ENCODE results near the gene GRIN1.

GRIN1 gene

DNA sequence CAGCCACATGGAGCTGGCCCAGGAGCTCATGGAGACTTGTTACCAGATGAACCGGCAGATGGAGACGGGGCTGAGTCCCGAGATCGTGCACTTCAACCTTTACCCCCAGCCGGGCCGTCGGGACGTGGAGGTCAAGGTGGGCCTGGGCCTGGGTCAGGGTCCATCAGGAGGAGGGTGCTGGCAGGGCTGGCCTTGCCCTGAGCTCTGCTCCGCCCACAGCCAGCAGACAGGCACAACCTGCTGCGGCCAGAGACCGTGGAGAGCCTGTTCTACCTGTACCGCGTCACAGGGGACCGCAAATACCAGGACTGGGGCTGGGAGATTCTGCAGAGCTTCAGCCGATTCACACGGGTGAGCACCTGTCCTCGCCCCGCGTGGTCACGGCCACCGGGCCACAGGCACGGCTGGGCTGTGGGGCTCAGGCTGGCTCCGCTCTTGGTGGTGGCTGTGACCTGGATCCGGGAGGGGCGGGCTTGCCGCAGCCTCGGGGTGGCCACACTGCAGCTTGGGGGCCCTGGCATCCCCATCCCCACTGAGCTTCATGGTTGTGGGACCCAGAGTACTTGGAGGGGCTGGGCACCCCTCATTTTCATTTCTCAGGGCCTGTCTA lies 31.5 kb upstream of the GRIN1 start:
- H3K9me3 ChIP-seq (ENCODE audit: control insufficient read depth, insufficient read depth, low read depth, low read length), result no peaks in the 10 kb centered on the region
- CTCF ChIA-PET, result interaction anchor here (0.6 to 1.5 kb wide), 2 partner anchors 12 to 129 kb away, joined by 3 to 5 read pairs; no protein-coding TSS in a partner anchor
- no peak overlapping the region for H3K27ac ChIP-seq (ENCODE audit: extremely low read depth, low read depth, low read length)
- H3K4me1 ChIP-seq (ENCODE audit: control insufficient read depth, insufficient read depth, low read length), result no peaks in the 10 kb centered on the region
- no peak overlapping the region for H3K4me3 ChIP-seq (ENCODE audit: low read depth, low read length)
- TF ChIP-seq, protein P1, sequence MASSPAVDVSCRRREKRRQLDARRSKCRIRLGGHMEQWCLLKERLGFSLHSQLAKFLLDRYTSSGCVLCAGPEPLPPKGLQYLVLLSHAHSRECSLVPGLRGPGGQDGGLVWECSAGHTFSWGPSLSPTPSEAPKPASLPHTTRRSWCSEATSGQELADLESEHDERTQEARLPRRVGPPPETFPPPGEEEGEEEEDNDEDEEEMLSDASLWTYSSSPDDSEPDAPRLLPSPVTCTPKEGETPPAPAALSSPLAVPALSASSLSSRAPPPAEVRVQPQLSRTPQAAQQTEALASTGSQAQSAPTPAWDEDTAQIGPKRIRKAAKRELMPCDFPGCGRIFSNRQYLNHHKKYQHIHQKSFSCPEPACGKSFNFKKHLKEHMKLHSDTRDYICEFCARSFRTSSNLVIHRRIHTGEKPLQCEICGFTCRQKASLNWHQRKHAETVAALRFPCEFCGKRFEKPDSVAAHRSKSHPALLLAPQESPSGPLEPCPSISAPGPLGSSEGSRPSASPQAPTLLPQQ (tag by site-specific recombination; IDR thresholded peaks at IDR 0.05), result no peak
- TF ChIP-seq, protein P2, sequence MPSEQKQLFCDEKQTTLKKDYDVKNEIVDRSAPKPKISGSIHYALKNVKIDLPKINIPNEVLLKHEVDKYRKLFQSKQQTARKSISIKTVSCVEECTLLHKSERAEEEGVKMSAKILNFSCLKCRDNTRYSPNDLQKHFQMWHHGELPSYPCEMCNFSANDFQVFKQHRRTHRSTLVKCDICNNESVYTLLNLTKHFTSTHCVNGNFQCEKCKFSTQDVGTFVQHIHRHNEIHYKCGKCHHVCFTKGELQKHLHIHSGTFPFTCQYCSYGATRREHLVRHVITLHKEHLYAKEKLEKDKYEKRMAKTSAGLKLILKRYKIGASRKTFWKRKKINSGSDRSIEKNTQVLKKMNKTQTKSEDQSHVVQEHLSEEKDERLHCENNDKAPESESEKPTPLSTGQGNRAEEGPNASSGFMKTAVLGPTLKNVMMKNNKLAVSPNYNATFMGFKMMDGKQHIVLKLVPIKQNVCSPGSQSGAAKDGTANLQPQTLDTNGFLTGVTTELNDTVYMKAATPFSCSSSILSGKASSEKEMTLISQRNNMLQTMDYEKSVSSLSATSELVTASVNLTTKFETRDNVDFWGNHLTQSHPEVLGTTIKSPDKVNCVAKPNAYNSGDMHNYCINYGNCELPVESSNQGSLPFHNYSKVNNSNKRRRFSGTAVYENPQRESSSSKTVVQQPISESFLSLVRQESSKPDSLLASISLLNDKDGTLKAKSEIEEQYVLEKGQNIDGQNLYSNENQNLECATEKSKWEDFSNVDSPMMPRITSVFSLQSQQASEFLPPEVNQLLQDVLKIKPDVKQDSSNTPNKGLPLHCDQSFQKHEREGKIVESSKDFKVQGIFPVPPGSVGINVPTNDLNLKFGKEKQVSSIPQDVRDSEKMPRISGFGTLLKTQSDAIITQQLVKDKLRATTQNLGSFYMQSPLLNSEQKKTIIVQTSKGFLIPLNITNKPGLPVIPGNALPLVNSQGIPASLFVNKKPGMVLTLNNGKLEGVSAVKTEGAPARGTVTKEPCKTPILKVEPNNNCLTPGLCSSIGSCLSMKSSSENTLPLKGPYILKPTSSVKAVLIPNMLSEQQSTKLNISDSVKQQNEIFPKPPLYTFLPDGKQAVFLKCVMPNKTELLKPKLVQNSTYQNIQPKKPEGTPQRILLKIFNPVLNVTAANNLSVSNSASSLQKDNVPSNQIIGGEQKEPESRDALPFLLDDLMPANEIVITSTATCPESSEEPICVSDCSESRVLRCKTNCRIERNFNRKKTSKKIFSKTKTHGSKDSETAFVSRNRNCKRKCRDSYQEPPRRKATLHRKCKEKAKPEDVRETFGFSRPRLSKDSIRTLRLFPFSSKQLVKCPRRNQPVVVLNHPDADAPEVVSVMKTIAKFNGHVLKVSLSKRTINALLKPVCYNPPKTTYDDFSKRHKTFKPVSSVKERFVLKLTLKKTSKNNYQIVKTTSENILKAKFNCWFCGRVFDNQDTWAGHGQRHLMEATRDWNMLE (tag by site-specific recombination; conservative IDR thresholded peaks at IDR 0.05; ENCODE audit: low read depth), result no peak
- POLR2A ChIA-PET, result interaction anchor here (1.2 to 1.6 kb wide), 2 partner anchors 21 to 133 kb away, joined by 3 to 4 read pairs; partner anchors contain the start of genes MAN1B1 and TUBB4B
- peaks cover 0 to 72% of the 10 kb centered on the region in 2 experiments; a peak in 1 of 3 replicates for H3K36me3 ChIP-seq (ENCODE audit: control insufficient read depth in 2 of 2, insufficient read depth in 1 of 2, low read length in 2 of 2)

DNA sequence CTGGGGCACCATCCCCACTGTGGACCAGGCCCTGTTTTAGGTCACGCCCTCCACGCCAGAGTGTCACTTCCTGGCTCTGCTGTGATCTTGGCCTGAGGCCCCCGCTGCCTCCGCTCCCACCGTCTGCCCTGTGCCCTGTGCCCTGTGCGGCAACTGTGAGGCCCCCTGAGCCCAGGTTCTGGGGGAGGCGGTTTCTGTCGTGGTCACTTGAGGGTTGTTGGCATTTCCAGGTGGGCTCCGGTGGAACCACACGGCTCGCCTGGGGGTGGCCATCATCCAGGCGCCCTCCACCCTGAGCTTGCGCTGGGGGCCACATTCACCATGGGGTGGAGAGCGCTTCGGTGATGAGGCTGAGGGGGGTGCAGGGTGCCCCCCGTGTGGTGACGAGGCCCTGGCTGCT lies 31.0 kb upstream of the GRIN1 start:
- Histone ChIP-seq H3K4me3 (ENCODE audit: low read depth, low read length) (no peak overlapping the region), H3K27ac (ENCODE audit: extremely low read depth, low read depth, low read length) (no peak overlapping the region), H3K4me1 (ENCODE audit: control insufficient read depth, insufficient read depth, low read length) (no peaks in the 10 kb centered on the region), H3K9me3 (ENCODE audit: control insufficient read depth, insufficient read depth, low read depth, low read length) (no peaks in the 10 kb centered on the region), H3K36me3 (ENCODE audit: control insufficient read depth in 2 of 2, insufficient read depth in 1 of 2, low read length in 2 of 2) (peaks cover 0 to 67% of the 10 kb centered on the region in 2 experiments; a peak in 1 of 3 replicates)
- TF ChIP-seq, protein P3, sequence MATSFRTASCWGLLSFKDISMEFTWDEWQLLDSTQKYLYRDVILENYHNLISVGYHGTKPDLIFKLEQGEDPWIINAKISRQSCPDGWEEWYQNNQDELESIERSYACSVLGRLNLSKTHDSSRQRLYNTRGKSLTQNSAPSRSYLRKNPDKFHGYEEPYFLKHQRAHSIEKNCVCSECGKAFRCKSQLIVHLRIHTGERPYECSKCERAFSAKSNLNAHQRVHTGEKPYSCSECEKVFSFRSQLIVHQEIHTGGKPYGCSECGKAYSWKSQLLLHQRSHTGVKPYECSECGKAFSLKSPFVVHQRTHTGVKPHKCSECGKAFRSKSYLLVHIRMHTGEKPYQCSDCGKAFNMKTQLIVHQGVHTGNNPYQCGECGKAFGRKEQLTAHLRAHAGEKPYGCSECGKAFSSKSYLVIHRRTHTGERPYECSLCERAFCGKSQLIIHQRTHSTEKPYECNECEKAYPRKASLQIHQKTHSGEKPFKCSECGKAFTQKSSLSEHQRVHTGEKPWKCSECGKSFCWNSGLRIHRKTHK (tag by site-specific recombination; IDR thresholded peaks at IDR 0.05), result no peak
- TF ChIP-seq ZSCAN16 (tag by site-specific recombination; IDR thresholded peaks at IDR 0.05), result no peak
- no peak for TF ChIP-seq ZNF433 (tag by site-specific recombination; IDR thresholded peaks at IDR 0.05; ENCODE audit: low read depth)
- TF ChIP-seq GLIS2 (tag by site-specific recombination; IDR thresholded peaks at IDR 0.05), result 0 out of 2 replicates have a peak, but pooled peaks have one; percentile 31
- ChIA-PET CTCF (interaction anchor here (0.6 to 1.5 kb wide), 2 partner anchors 20 to 129 kb away, joined by 4 to 5 read pairs; no protein-coding TSS in a partner anchor), POLR2A (interaction anchor here (1.2 to 1.6 kb wide), 2 partner anchors 21 to 133 kb away, joined by 3 to 4 read pairs; partner anchors contain the start of genes MAN1B1 and TUBB4B)

DNA sequence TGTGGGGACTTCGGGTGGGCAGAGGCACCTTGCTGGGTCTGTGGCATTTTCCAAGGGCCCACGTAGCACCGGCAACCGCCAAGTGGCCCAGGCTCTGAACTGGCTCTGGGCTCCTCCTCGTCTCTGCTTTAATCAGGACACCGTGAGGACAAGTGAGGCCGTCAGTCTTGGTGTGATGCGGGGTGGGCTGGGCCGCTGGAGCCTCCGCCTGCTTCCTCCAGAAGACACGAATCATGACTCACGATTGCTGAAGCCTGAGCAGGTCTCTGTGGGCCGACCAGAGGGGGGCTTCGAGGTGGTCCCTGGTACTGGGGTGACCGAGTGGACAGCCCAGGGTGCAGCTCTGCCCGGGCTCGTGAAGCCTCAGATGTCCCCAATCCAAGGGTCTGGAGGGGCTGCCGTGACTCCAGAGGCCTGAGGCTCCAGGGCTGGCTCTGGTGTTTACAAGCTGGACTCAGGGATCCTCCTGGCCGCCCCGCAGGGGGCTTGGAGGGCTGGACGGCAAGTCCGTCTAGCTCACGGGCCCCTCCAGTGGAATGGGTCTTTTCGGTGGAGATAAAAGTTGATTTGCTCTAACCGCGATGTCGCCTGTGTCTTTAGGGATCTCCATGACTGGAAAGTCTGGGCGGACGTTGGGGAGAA lies 30.2 kb upstream of the GRIN1 start:
- H3K36me3 ChIP-seq (ENCODE audit: control insufficient read depth in 2 of 2, insufficient read depth in 1 of 2, low read length in 2 of 2), result peaks cover 0 to 59% of the 10 kb centered on the region in 2 experiments; a peak in 1 of 3 replicates
- H3K9me3 ChIP-seq (ENCODE audit: control insufficient read depth, insufficient read depth, low read depth, low read length), result no peaks in the 10 kb centered on the region
- H3K27ac ChIP-seq (ENCODE audit: extremely low read depth, low read depth, low read length), result no peak overlapping the region
- ChIA-PET CTCF (interaction anchor here (0.6 to 1.2 kb wide), 5 partner anchors 8 to 133 kb away, joined by 3 to 5 read pairs (median 3); partner anchors contain the start of gene NPDC1), POLR2A (interaction anchor here (1.0 to 1.6 kb wide), 2 partner anchors 22 to 115 kb away, joined by 3 to 4 read pairs; partner anchors contain the start of gene MAN1B1)
- no peaks in the 10 kb centered on the region for H3K4me1 ChIP-seq (ENCODE audit: control insufficient read depth, insufficient read depth, low read length)
- H3K4me3 ChIP-seq (ENCODE audit: low read depth, low read length), result no peak overlapping the region
- TF ChIP-seq, protein P4, sequence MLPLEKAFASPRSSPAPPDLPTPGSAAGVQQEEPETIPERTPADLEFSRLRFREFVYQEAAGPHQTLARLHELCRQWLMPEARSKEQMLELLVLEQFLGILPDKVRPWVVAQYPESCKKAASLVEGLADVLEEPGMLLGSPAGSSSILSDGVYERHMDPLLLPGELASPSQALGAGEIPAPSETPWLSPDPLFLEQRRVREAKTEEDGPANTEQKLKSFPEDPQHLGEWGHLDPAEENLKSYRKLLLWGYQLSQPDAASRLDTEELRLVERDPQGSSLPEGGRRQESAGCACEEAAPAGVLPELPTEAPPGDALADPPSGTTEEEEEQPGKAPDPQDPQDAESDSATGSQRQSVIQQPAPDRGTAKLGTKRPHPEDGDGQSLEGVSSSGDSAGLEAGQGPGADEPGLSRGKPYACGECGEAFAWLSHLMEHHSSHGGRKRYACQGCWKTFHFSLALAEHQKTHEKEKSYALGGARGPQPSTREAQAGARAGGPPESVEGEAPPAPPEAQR (tag by site-specific recombination; IDR thresholded peaks at IDR 0.05), result no peak
- TF ChIP-seq ZNF776 (tag by site-specific recombination; IDR thresholded peaks at IDR 0.05; ENCODE audit: borderline replicate concordance) (no peak), ZSCAN23 (tag by site-specific recombination; IDR thresholded peaks at IDR 0.05) (no peak), ZBTB1 (tag by site-specific recombination; IDR thresholded peaks at IDR 0.05) (no peak), MZF1 (tag by site-specific recombination; IDR thresholded peaks at IDR 0.05; ENCODE audit: borderline replicate concordance) (no peak), ZNF366 (tag by site-specific recombination; conservative IDR thresholded peaks at IDR 0.05) (no peak)
- TF ChIP-seq, protein P5, sequence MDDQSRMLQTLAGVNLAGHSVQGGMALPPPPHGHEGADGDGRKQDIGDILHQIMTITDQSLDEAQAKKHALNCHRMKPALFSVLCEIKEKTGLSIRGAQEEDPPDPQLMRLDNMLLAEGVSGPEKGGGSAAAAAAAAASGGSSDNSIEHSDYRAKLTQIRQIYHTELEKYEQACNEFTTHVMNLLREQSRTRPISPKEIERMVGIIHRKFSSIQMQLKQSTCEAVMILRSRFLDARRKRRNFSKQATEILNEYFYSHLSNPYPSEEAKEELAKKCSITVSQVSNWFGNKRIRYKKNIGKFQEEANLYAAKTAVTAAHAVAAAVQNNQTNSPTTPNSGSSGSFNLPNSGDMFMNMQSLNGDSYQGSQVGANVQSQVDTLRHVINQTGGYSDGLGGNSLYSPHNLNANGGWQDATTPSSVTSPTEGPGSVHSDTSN (CRISPR knock-in tag; IDR thresholded peaks at IDR 0.05), result no peak
- TF ChIP-seq, protein P6, sequence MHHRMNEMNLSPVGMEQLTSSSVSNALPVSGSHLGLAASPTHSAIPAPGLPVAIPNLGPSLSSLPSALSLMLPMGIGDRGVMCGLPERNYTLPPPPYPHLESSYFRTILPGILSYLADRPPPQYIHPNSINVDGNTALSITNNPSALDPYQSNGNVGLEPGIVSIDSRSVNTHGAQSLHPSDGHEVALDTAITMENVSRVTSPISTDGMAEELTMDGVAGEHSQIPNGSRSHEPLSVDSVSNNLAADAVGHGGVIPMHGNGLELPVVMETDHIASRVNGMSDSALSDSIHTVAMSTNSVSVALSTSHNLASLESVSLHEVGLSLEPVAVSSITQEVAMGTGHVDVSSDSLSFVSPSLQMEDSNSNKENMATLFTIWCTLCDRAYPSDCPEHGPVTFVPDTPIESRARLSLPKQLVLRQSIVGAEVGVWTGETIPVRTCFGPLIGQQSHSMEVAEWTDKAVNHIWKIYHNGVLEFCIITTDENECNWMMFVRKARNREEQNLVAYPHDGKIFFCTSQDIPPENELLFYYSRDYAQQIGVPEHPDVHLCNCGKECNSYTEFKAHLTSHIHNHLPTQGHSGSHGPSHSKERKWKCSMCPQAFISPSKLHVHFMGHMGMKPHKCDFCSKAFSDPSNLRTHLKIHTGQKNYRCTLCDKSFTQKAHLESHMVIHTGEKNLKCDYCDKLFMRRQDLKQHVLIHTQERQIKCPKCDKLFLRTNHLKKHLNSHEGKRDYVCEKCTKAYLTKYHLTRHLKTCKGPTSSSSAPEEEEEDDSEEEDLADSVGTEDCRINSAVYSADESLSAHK (tag by site-specific recombination; IDR thresholded peaks at IDR 0.05), result no peak

All from HEK293 (cell line).